B cell (primary cell): ENCODE measurements around the gene CPE. TPM values are rescaled to one million over a fixed set of nuclear protein-coding genes. Genes with fewer than 3 reads are reported as not detected.

Source experiments
- ATAC-seq: fragments of 200-7000 bp; cut with Tn5 transposase; one replicate; pipeline ENCODE4 v1.10.0; 2021; ENCODE audit warnings: low read depth, mild to moderate bottlenecking, moderate number of reproducible peaks, moderate library complexity
- CTCF ChIA-PET: fragments of 350-600 bp; sonication (Branson Sonifier 250); formaldehyde crosslinking; loops from one replicate; lab custom pipeline; 2021; ENCODE audit warnings: antibody characterized with exemption, inconsistent platforms; lab: Charles Lee
- POLR2A ChIA-PET: fragments of 350-600 bp; sonication (Branson Sonifier 250); formaldehyde crosslinking; loops from one replicate; lab custom pipeline; 2021; ENCODE audit warnings: antibody characterized with exemption; lab: Charles Lee
- DNase-seq: peaks from one replicate; pipeline ENCODE4 v3.0.0; 2013
- H2AFZ ChIP-seq: 2 replicates; pipeline ENCODE4 v1.6.1; 2012; ENCODE audit warnings: mild to moderate bottlenecking, low read depth, low read length; ENCODE audit not compliant: insufficient read depth, poor library complexity, severe bottlenecking
- H3K27ac ChIP-seq, 2 donors: 1 replicate in 1 of 2; 2 replicates in 1 of 2; pipeline ENCODE4 v1.5.1; 2012 to 2013; ENCODE audit warnings: low read length in 2 of 2, mild to moderate bottlenecking in 2 of 2, moderate library complexity in 1 of 2
- H3K27me3 ChIP-seq, 4 experiments: fragments of 200-600 bp in 1 of 4; sonication (generic) in 1 of 4; replicated peaks in 1 of 4; 1 replicate in 2 of 4; 2 replicates in 2 of 4; pipeline versions ENCODE4 v1.6.1 to v1.7.0; 2013 to 2016; ENCODE audit warnings: low read length in 3 of 4, mild to moderate bottlenecking in 2 of 4, mixed read lengths in 1 of 4, moderate library complexity in 1 of 4; ENCODE audit not compliant: insufficient read depth in 4 of 4, control insufficient read depth in 3 of 4; ENCODE audit errors: control extremely low read depth in 1 of 4
- H3K36me3 ChIP-seq, 2 experiments: replicated peaks in 1 of 2; 1 replicate in 1 of 2; 2 replicates in 1 of 2; pipeline versions ENCODE4 v1.6.1 to v1.7.1; 2013; ENCODE audit warnings: low read length in 1 of 2; ENCODE audit not compliant: insufficient read depth in 2 of 2, control insufficient read depth in 1 of 2; ENCODE audit errors: control extremely low read depth in 1 of 2, extremely low read depth in 1 of 2
- H3K4me1 ChIP-seq, 2 donors: fragments of 200-600 bp in 1 of 2; sonication (generic) in 1 of 2; 1 replicate in 1 of 2; 2 replicates in 1 of 2; pipeline versions ENCODE4 v1.5.1 to v1.6.1; 2013 to 2017; ENCODE audit warnings: low read length in 2 of 2; ENCODE audit not compliant: control insufficient read depth in 2 of 2, insufficient read depth in 2 of 2
- H3K4me2 ChIP-seq: replicated peaks from 2 replicates; pipeline ENCODE3; 2012; ENCODE audit warnings: mild to moderate bottlenecking, low read depth, low read length; ENCODE audit not compliant: poor library complexity, severe bottlenecking
- H3K4me3 ChIP-seq, 5 experiments: fragments of 200-600 bp in 1 of 5; sonication (generic) in 1 of 5; 1 replicate in 3 of 5; 2 replicates in 2 of 5; pipeline versions ENCODE4 v1.5.1 to v1.7.0; 2011 to 2016; ENCODE audit warnings: low read length in 4 of 5, mild to moderate bottlenecking in 4 of 5, low read depth in 2 of 5, control low read depth in 1 of 5, moderate library complexity in 1 of 5; ENCODE audit not compliant: insufficient read depth in 1 of 5; ENCODE audit errors: control extremely low read depth in 1 of 5, extremely low read depth in 1 of 5
- H3K79me2 ChIP-seq: fragments of 200-600 bp; sonication (generic); one replicate; pipeline ENCODE4 v1.6.0; 2016; ENCODE audit warnings: low read length; ENCODE audit not compliant: control insufficient read depth, insufficient read depth
- H3K9ac ChIP-seq: fragments of 200-600 bp; sonication (generic); 2 replicates; pipeline ENCODE4 v1.6.1; 2017; ENCODE audit warnings: mild to moderate bottlenecking, low read length, moderate library complexity
- H3K9me3 ChIP-seq, 3 donors: one replicate each; pipeline versions ENCODE4 v1.6.1 to v1.7.1; 2013; ENCODE audit warnings: low read length in 2 of 3; ENCODE audit not compliant: control insufficient read depth in 2 of 3, insufficient read depth in 1 of 3; ENCODE audit errors: control extremely low read depth in 1 of 3
- H4K20me1 ChIP-seq: 2 replicates; pipeline ENCODE4 v1.6.0; 2012; ENCODE audit warnings: mild to moderate bottlenecking, low read length; ENCODE audit not compliant: insufficient read depth, control insufficient read depth, poor library complexity, severe bottlenecking
- H3K27ac Mint-ChIP-seq: one replicate; pipeline ENCODE4 v1.8.0; 2021; ENCODE audit warnings: mixed read lengths
- H3K27me3 Mint-ChIP-seq: one replicate; pipeline ENCODE4 v1.8.0; 2021; ENCODE audit warnings: mixed read lengths
- H3K4me1 Mint-ChIP-seq: one replicate; pipeline ENCODE4 v1.8.0; 2021; ENCODE audit warnings: mixed read lengths
- H3K4me3 Mint-ChIP-seq: one replicate; pipeline ENCODE4 v1.8.0; 2021; ENCODE audit warnings: mixed read lengths
- H3K9me3 Mint-ChIP-seq: one replicate; pipeline ENCODE4 v1.8.0; 2022; ENCODE audit warnings: mixed read lengths; ENCODE audit not compliant: insufficient read depth
- EZH2 ChIP-seq: IDR thresholded peaks from 2 replicates; pipeline ENCODE4 v1.6.1; 2012; ENCODE audit warnings: borderline replicate concordance, low read depth, mild to moderate bottlenecking, moderate library complexity, low read length; ENCODE audit not compliant: insufficient read depth, poor library complexity, severe bottlenecking
- WGBS: methylation state at CpG from one replicate; pipeline ENCODE4 v1.1.5; 2013; ENCODE audit warnings: missing lambda C conversion rate; ENCODE audit not compliant: insufficient coverage; 5-methylcytosine and 5-hydroxymethylcytosine counted together
- intact Hi-C: fragments of 100-400 bp; cut with micrococcal nuclease; formaldehyde crosslinking; loops from one replicate; pipeline ENCODE4 v1.10.0; 2022
- polyA plus RNA-seq: library from polyadenylated mRNA; depleted of rRNA; stranded (reverse); fragments of >200 nt; gene quantifications from 2 replicates; pipeline ENCODE4 v1.2.3, GENCODE V29; 2012
- total RNA-seq, 2 donors: library from RNA; stranded (reverse); fragments of 120-200 nt in 1 of 2; gene quantifications; 1 replicate in 1 of 2; 2 replicates in 1 of 2; pipeline versions ENCODE4 v1.2.3 to v1.2.4, GENCODE V29; 2013 to 2022
- TF ChIP-seq, protein P1 (sequence below): fragments of 200-600 bp; IDR thresholded peaks from one replicate; pipeline ENCODE4 v1.8.0; 2022; ENCODE audit warnings: antibody characterized with exemption, mild to moderate bottlenecking

Gene CPE
- total and polyA plus RNA-seq, 2 donors (not counting 1 experiment from before 2014, with no cell fraction given), result not detected

DNA sequence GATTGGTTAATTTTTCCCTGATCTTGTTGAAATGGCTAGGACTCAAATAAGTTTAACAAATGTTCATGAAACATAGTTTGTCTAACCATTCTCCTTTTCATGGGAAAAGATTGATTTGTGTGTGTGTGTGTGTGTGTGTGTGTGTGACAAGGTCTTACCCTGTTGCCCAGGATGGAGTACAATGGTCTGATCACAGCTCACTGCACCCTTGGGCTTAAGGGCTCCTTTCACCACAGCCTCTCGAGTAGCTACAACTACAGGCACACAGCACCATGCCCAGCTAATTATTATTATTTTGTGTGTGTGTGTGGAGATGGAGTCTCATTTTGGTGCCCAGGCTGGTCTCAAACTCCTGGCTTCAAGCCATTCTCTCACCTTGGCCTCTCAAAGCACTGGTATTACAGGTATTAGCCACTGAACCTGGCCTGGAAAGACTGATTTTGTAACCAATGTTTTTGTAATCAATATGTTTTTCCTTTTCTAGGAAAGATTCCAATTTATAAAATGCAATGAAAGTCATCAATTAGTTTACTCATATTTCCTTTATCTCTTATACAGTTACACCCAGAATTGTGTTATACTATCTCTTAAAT lies 139.3 kb downstream of the CPE start:
- H2AFZ ChIP-seq, result no peak overlapping the region
- DNase-seq (no peak), ATAC-seq (no peak)
- no peaks in the 10 kb centered on the region for H3K9me3 Mint-ChIP-seq
- no peak overlapping the region for H3K4me3 ChIP-seq
- H3K27ac ChIP-seq, result no peak overlapping the region
- CTCF ChIA-PET, result no interaction called here
- no peaks in the 10 kb centered on the region for H3K27me3 ChIP-seq
- no peaks in the 10 kb centered on the region for H3K9me3 ChIP-seq
- no peaks in the 10 kb centered on the region for H3K4me1 Mint-ChIP-seq
- no peak overlapping the region for H3K27ac Mint-ChIP-seq
- intact Hi-C loops, result no loop called here
- no peak overlapping the region for H3K4me3 Mint-ChIP-seq
- H3K36me3 ChIP-seq, result no peaks in the 10 kb centered on the region
- H3K4me2 ChIP-seq, result no peak overlapping the region
- POLR2A ChIA-PET, result no interaction called here
- H3K79me2 ChIP-seq, result no peaks in the 10 kb centered on the region
- H3K9ac ChIP-seq, result no peak overlapping the region
- TF ChIP-seq, protein P1, sequence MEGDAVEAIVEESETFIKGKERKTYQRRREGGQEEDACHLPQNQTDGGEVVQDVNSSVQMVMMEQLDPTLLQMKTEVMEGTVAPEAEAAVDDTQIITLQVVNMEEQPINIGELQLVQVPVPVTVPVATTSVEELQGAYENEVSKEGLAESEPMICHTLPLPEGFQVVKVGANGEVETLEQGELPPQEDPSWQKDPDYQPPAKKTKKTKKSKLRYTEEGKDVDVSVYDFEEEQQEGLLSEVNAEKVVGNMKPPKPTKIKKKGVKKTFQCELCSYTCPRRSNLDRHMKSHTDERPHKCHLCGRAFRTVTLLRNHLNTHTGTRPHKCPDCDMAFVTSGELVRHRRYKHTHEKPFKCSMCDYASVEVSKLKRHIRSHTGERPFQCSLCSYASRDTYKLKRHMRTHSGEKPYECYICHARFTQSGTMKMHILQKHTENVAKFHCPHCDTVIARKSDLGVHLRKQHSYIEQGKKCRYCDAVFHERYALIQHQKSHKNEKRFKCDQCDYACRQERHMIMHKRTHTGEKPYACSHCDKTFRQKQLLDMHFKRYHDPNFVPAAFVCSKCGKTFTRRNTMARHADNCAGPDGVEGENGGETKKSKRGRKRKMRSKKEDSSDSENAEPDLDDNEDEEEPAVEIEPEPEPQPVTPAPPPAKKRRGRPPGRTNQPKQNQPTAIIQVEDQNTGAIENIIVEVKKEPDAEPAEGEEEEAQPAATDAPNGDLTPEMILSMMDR, result no peak
- TF ChIP-seq EZH2, result no peak
- H3K4me1 ChIP-seq, result no peaks in the 10 kb centered on the region
- WGBS, result no CpG with 5 or more reads among the region's 1 CpG
- peaks cover 6% of the 10 kb centered on the region for H3K27me3 Mint-ChIP-seq
- no peaks in the 10 kb centered on the region for H4K20me1 ChIP-seq

DNA sequence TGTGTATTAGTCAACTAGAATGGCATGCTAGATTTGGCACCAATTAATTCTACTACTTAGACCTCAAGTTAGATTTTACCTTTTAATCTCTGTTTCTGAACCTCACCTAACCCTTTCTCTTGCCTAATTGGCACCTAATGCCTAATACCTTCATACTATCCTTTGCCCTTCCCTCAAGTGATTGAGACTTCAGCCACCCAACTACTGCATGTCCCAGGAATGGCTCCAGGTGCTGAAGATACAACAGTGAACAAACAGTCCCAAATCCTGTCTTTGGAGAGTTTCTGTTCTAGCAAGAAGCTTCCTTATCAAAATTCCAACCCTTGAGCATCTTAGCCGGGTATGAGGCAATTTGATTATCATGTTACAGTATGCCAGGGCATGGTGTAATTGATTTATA lies 139.9 kb downstream of the CPE start:
- no peak overlapping the region for H3K27ac Mint-ChIP-seq
- TF ChIP-seq EZH2, result no peak
- TF ChIP-seq, protein P1, result no peak
- no peak overlapping the region for H3K4me2 ChIP-seq
- no peaks in the 10 kb centered on the region for H4K20me1 ChIP-seq
- no peak overlapping the region for H3K4me3 Mint-ChIP-seq
- intact Hi-C loops, result no loop called here
- no peaks in the 10 kb centered on the region for H3K4me1 ChIP-seq
- H3K79me2 ChIP-seq, result no peaks in the 10 kb centered on the region
- H3K9me3 Mint-ChIP-seq, result no peaks in the 10 kb centered on the region
- no peak overlapping the region for H3K27ac ChIP-seq
- no peaks in the 10 kb centered on the region for H3K9me3 ChIP-seq
- CTCF ChIA-PET, result interaction anchor here (1.1 kb wide), 1 partner anchor 14 kb away, joined by 3 read pairs; no protein-coding TSS in a partner anchor
- H3K9ac ChIP-seq, result no peak overlapping the region
- peaks cover 6% of the 10 kb centered on the region for H3K27me3 Mint-ChIP-seq
- POLR2A ChIA-PET, result no interaction called here
- H3K4me1 Mint-ChIP-seq, result no peaks in the 10 kb centered on the region
- DNase-seq (no peak), ATAC-seq (no peak)
- no peak overlapping the region for H3K4me3 ChIP-seq
- no peaks in the 10 kb centered on the region for H3K36me3 ChIP-seq
- WGBS, result no CpG with 5 or more reads among the region's 1 CpG
- H2AFZ ChIP-seq, result no peak overlapping the region
- no peaks in the 10 kb centered on the region for H3K27me3 ChIP-seq
